Fibroblast of skin of scalp (primary cell): ENCODE measurements around the gene EMP1.

ENCODE experiments used
- DNase-seq: peaks from one replicate; pipeline ENCODE4 v3.0.0-alpha.2; 2013

The EMP1 gene

DNA sequence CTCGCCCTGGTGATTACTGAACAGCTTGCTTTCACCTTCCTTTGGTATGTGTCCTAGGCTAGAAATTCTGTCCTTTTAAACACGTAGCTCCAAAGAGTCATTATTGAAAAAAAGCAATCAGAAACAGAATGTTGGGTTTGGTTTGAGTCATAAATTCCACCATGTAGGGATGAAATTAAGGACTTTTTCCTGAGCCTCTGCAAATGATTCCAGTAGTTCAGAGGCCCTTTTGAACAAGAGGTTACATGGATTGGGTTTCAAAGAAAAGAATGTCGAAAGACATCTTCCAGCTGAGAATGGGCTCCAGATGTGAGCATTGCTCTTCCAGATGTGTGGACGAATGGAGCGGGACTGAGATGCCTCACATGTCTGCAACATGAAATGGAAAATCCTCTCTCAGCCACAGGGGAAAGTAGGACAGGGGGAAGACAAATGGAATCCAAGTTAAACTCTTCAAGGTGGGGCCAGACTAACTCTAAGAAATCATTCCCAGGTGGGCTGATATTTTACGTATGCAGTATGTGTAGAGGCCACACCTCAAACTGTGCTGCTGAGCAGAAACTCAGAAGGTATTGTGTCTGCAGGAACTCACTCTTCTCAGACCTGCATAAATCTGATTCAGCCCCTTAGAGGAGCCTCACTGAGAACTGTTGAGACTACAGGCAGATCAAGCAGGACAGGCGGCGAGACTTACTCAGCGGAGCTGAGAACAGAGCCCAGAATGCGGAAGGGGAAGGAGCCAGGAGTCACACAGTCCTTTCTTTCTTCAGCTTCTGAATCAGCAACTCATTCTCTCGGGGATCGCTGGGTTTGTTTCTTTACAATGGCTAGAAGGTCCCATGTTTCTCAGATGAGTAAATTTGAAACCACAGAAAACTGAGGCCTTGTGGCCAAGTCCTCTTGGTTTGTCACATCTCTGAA is 23.3 kb upstream of the EMP1 start:
- peak; percentile 96 for DNase-seq

DNA sequence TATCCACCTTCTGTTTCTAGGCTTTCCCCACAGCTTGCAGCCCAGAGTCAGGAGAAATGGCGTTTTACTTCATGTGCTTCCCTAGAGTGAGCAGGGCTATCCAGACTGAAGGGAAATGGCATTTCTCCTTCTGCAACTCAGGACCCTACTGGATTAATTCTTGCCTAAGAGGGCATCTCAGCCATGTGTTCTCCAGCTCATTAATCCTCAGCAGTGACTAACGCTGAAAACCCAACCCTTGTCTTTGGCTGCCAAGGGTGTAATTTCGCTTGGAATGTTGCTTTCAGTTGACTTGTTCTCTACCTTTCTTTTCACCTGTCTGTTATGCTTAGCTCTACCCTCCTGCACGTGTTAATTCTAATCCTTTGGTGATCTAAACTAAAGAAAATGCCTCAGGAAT is 21.0 kb upstream of the EMP1 start:
- peak; percentile 56 for DNase-seq

DNA sequence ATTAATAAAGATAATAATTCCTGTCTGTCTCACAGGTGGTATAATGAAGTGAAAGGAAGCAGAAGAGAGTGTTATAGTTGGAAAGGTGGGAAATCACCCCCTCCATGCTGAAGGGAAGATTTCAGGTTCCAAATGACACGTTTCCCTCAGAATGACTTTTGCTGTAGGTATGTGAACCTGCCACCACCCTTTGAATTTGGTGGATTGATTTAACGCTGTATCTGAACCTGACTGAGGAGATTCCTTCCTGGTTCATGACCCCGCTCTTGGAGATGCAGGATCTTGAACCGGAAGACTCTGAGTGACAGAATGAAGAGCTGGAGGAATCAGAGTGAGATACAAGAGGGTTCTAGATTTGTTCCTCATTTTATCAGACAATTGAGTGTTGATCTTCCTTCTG is 20.3 kb upstream of the EMP1 start:
- DNase-seq = no peak

DNA sequence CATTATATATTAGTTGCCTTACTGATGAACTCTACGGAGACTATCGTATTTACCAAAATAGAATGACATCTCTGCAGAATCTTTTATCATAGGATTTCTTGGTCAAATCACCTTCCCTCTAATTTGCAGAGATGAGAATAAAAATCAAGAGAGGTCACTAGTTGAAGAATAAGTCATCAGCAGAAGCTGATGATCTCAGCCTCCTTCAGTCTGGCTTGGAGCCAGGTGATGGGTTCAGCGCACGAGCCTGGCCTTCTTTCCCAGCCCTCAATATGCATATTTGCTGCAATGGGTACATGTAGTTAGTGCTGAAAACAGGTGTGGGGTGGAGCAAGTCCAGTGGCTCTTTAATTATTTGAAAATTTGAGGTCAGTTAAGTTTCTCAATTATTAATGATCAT is 19.2 kb upstream of the EMP1 start:
- no peak for DNase-seq

DNA sequence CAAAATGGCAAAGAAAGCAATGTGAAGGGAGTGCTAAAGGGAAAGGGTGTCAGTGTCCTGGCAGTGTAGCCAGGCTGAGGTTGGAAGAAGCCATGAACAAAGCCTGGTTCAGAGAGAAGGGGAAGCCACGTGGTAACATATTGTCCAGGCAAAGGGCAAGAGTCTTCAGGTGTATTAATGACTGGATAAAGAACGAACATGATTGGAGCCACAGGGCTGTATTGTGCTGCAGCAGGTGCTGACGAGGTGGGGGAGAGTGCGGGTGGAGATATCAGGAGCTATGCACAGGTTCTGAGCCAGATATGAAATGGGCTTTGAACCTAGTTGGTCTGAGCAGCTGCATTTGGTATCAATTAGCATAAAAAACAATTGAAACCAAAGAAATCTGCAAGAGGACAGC is 18.6 kb upstream of the EMP1 start:
- DNase-seq = no peak

DNA sequence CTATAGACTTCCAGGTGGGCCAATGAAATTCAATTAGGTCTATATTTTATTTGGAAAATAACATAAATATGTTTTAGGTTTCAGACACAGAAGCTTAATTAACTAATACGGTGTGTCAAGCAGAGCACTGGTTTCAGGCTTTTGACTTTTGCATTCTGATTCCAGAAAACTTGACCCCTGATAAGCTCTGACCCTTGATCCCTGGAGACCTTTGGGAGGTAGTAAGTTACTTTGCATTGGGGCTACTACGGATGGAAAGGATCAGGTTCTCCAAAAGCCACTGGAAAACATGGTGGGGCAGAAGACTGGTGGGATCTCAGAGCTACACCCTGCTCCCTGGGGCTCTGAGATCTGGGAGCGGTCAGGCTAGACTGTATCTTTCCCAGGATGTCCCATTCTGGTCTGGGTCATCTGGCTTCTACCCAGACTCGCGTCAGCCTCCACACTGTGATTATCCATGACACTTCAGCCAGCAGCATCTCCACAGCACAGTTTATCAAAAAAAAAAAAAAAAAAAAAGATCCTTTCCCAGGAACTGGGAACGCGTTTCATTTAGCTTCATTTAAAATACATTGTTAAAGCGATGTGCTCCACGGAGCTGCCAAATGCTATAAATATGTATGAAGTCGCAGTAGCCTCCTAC is 17.8 kb upstream of the EMP1 start:
- no peak for DNase-seq

DNA sequence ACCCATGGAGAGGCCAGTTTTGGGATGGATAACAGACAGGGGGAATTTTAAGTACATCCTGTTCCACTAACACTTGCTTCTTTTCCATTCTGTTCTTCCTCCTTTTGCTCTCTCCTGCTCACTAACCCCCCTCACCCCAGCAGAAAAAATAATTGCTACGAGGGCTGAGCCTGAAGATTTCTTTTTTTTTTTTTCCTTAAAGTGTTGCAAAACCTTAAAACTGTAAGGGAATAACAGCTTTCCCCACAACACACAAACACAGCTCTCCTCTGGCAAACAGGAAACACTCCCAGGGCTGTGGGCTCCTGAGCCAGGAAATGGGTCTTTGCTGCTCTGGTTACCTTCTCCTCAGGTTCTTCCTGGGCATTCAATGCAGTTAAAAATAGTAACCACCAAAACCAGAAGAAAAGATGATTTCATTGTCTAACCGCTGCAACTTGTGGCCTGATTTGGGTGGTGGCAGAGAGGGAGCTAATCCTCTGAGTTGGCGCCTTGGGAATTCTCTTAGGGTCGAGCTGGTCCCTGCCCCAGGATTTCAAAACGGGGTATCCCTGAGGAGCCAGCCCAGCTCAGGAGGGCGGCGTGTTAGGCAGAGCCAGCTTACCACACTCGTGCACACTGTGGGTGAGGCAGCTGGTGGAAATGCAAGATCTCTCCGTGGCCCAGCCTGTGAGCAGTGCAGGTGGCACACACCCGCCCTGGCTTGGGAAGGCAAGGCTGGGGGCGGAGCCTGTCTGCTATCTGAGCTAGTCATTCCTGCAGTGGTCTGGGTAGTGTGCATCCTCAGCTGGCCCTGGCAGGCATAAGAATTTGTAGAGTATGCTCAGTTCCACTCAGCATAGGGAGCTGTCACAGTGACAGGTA is 17.1 kb upstream of the EMP1 start:
- no peak for DNase-seq

DNA sequence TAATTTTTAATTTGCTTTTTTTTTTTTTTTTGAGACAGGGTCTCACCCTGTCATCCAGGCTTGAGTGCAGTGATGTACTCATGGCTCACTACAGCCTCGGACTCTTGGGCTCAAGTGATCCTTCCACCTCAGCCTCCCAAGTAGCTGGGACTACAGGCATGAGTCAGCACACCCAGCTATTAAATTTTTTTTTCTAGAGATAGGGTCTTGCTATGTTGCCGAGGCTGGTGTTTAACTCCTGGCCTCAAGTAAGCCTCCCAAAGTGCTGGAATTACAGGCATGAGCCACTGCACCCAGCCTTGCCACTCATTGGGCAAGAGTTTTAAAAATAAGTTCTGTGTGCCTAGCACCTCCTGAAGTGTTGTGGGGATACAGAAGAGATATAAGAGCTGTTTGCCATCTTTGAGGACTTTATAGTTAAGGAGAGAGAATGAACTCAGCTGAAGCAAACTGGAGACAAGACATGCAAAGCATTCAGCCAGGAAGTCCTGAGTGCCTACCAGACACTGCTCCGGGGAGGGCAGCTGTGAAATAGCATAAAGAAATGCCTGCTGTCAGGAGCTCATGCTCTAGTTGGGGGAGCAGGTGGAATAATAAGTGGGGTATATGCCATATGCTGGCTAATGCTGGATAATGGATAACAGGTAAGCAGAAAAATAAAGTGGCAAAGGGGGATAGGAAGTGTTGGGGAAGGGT is 15.0 kb upstream of the EMP1 start:
- DNase-seq = no peak

DNA sequence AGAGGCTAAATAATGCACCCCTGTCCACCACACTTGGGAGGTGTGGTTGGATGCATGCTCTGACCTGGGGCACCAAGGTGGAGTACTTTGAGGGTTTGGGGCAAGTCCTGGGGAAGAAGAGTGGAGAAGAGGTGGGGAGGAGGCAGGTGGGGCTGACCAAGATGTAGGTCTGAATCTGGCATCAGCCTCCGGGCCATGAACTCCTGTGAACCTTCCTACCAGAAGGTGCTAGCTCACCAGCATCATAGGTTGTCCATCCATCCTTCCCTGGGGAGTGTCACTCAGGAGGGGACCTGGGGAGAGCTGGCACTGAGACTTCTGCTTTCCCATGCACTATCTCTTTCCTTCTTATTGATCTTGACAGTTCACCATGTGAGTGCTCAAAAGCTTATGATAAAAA is 13.6 kb upstream of the EMP1 start:
- no peak for DNase-seq

DNA sequence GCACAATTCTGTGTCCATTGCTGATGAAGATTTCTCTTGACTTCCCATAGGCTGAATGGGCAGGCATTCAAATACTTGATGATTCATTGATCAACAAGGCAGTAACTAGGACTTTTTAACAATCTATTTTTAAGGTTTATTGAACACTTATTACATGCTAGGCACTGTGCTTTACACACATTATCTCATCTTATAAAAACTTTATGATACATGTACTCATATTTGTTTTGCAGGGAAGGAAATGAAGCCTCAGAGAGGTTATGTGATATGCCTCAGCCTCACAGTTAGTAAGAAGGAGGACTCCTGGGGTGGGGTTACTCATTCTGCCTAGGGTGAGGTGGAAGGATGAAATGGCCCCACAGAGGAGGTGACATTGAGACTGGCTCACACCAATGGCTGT is 12.9 kb upstream of the EMP1 start:
- peak; percentile 58 for DNase-seq

DNA sequence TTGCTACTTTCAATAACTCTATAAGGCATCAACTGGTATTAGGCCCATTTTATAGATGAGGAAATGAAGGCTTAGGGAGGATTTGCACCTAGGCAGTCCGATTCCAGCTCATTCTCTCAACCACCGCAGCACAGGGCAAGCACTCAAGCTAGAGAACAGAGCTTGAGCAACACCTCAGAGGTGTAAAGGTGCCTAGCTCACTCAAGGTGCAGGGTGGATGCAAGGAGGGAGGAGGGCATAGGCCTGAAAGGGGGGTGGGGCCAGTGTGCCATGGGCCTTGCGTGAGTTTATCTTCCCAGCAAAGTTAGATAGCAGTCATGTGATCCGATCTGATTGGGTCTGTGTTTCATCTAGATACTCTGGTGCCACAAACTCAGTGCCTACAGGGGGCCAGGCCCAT is 10.2 kb upstream of the EMP1 start:
- no peak for DNase-seq

DNA sequence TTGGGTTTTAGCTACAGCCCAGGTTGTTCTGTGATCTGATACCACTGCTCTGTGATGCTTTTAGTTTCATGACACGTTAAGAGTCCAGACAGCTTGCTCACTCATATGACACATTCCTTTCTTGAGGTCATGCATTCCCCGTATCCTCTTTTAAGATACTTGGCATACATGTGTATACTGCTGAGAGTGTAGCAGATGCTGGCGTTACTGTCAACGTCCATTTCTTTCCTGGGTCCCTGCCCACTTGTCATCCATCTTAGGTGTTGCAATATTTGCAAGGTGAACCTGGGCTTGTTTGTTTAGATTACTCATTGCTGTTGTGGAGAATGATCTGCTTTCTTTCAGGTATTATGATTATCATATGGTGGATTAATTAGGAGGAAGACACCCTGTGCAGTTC is 9.1 kb upstream of the EMP1 start:
- peak; percentile 78 for DNase-seq

DNA sequence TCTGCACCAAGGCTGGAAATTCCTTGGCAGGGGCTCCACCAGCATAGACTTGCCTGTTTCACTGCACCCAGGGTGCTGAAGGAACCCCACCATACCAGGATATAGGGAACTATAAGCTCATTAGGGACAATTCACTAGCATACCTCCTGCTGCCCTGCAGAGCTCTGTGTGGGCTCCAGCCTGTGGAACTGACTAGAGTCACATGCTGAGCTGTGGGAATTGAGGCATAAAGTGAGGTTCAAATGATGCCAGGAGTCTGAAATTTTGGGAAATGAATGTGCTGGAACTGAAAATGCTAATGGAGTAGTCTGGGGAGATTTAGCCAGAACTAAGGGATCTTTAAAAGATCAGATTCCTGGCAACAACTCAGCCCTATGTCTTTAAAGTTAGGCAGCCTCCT is 7.3 kb upstream of the EMP1 start:
- no peak for DNase-seq

DNA sequence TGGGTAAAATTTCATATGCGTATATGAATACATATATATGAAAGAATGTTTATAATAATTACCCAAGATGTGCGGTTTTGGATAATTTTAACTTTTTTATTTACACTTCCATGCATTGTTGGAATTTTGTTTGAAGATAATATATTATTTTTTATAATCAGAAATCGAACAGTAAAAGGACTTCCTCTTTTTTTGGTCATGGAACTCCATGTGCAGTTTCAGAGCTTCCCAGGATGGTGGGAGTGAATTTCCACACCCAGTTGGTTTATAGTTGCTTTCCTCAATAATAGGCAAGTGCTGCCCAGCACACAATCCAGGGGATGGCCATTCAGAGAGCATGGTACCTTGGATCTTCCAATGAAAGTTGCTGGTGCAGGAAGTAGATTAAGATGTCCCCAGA is 6.3 kb upstream of the EMP1 start:
- DNase-seq = no peak

DNA sequence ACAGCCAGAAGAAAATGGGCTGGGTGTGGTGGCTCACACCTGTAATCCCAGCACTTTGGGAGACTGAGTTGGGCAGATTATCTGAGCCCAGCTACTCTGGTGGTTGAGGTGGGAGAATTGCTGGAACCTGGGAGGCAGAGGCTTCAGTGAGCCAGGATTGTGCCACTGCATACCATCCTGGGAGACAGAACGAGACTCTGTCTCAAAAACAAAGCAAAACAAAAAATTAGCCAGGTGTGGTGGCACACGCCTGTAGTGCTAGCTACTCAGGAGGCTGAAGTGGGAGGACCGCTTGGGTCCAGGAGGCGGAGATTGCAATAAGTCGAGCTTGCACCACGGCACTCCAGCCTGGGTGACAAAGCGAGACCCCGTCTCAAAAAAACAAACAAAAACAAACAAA is 3.8 kb upstream of the EMP1 start:
- no peak for DNase-seq

DNA sequence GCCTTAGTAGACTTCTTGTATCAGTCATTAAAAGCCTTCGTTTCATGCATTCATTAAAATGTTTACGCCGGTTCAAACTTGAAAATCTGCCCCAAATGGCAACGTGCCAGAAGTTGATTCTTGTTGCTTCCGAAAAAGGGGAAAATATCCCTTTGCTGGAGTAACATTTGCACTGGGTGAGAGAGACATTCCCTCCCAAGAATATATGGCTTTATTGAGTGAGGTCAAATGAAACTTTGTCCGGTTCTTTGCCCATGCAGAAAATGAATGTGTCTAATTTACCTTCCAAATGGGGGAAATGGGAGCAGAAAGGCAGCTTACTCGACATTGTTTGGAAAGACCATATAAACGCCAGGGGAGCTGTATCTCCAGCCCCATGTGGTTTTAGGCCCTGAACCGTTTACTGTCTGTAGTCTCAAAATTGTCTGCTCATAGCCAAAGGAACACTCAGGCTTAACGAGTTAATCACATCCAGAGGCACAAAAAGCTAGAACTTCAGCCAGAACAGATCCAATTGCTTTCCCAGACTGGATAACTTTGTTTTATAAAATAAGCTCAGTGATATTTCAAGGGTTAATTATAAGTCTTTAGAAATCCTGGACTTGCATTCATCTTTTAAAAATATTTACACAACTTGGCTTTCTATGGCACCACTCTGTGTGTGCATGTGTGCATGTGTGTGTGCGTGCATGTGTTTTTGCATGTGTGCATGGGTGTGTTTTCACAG is 2.9 kb upstream of the EMP1 start:
- DNase-seq = no peak

DNA sequence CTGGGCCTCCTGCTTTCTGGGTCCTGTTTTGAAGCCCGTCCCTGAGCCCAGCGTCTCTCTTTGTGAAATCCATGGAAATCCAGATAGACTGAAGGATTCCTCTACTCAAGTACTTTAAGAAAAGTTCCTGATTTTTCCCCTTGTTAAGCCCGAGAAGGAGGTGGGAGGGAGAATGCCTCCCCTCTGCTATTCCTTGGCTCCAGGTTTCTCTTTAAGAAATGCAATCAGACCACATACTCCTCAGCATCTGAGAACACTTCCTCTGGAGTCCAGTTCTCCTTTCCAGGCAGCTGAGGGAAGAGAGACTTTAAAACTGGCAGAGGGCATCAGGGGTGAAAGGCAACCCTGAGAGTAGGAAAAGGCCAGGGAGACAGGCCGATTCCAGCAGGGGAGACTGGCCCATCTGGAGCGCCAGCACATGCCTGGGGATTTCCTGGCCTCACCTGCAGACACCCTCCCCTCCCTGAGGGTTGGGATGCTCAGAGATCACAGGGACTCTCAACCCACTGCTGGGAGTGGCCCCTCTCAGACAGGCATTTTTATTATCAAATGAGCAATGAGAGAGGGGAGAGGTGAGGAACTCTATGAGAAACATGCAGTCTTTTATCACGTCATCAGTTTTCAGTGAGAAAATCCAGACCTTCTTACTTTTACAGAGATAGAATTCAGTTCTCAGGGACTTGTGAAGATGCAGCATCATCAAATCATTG is 2.0 kb upstream of the EMP1 start:
- DNase-seq = no peak

DNA sequence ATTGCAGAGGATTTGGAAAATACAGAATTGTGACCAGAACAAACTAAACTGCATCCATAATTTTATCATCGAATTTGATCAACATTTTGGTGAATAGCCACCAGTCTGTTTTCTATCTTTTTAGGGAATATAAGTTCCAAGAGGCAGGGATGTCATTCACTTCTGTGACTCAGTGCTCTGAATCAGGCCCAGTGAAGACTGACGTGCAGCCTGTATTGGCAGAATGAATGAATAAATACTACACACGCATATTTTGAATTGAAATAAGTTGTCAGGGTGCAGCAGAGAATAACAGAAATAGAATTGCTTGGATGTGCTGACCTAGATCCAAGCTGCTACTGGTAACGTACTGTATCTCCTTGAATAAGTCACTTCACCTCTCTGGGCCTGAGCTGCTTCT is 1.3 kb upstream of the EMP1 start:
- DNase-seq = no peak

DNA sequence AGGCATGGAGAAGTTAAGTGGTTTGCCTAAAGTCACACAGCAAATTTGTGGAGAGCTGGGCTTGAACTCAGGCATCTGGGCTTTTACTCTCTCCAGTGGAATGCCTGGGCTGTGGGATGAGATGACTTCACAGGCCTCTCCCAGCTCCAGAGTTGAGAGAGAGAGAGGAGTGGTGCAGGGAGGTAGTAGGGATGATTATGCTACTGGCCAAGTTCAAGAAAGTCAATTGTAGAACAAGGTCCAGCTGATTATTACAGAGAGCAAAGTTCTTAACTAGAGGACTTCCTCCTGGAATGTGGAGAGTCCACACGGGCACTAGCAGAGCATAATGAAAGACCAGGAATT is 769 bp upstream of the EMP1 start:
- no peak for DNase-seq

DNA sequence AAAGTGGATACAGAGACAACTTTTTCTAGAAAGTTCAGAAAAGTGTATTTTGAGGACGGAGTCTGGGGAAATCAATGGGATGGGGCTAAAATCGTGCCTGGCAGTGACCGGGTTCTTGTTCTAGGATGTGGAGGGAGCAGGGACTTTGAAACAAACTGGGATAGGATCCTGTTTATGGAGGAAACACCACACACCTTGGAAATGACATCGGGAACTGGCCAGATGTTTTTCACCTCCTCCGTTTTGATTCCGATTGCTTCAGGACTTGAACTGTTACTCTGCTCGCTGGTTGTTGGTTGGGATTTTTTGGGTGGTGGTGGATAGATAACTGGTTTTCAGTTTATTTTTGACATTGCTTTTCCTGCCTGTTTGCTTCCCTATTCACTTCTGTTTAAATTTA is 506 bp downstream of the EMP1 start:
- no peak for DNase-seq

DNA sequence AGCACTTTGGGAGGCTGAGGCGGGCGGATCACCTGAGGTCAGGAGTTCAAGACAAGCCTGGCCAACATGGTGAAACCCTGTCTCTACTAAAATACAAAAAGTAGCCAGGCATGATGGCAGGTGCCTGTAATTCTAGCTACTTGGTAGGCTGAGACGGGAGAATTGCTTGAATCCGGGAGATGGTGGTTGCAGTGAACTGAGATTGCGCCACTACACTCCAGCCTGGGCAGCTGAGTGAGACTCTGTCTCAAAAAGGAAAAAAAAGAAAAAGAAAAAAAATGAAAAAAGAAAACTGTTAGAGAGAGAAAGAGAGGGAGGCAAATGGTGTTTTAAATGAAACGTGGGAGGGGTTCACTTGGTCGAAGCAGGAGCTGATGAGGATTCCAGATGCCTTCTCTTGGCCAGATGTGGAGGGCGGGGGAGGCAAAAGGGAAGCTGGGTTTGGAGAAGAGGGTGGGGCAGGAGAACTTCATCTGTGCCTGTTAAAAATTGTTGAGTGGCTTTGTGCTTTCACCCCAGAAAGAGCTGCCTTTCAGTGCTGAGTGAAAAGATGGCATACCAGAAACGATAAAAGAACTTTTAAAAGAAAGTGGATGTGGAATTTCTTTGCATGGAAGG is 1.1 kb downstream of the EMP1 start:
- peak; percentile 54 for DNase-seq
